NCI-H1436 (cell line): ENCODE data around the gene MTHFR.
"Not testable (repeated sequence)": the region's sequence is repeated elsewhere in the genome, so short reads cannot be mapped to it uniquely, and the experiment has no call there.

ENCODE experiments used
- DNase-seq: peaks from one replicate; lab custom pipeline; 2025; lab: John Stamatoyannopoulos, UW

Gene MTHFR

GRCh38 chr1:11833497-11833896 is 27.7 kb upstream of the MTHFR start:
- DNase-seq: no peak

GRCh38 chr1:11831945-11832725 is 26.4 kb upstream of the MTHFR start:
- DNase-seq: no peak

GRCh38 chr1:11828511-11828910 is 22.7 kb upstream of the MTHFR start:
- DNase-seq: no peak

GRCh38 chr1:11826946-11827345 is 21.2 kb upstream of the MTHFR start:
- DNase-seq: no peak

GRCh38 chr1:11825131-11825530 is 19.4 kb upstream of the MTHFR start:
- no peak for DNase-seq

GRCh38 chr1:11823366-11824137 is 17.8 kb upstream of the MTHFR start:
- DNase-seq: no peak

- no peak for DNase-seq
Observed at GRCh38 chr1:11822091-11822490, 16.3 kb upstream of the MTHFR start.

- DNase-seq: no peak
Observed at GRCh38 chr1:11817192-11817591, 11.4 kb upstream of the MTHFR start.

- no peak for DNase-seq
Observed at GRCh38 chr1:11813021-11813420, 7.3 kb upstream of the MTHFR start.

GRCh38 chr1:11807133-11807532 is 1.4 kb upstream of the MTHFR start:
- DNase-seq: no peak

GRCh38 chr1:11806307-11806936 is 658 bp upstream of the MTHFR start:
- DNase-seq: no peak

GRCh38 chr1:11804666-11805421 is 920 bp downstream of the MTHFR start:
- DNase-seq: peak; percentile 30

- not testable (repeated sequence) for DNase-seq
Observed at GRCh38 chr1:11803924-11804665, 1.7 kb downstream of the MTHFR start.

- DNase-seq: peak; percentile 84
Observed at GRCh38 chr1:11802973-11803885, 2.5 kb downstream of the MTHFR start.

GRCh38 chr1:11802616-11802972 is 3.2 kb downstream of the MTHFR start:
- no peak for DNase-seq

- DNase-seq: no peak
Observed at GRCh38 chr1:11800756-11801433, 4.9 kb downstream of the MTHFR start.

GRCh38 chr1:11800391-11800755 is 5.4 kb downstream of the MTHFR start:
- DNase-seq: no peak

- no peak for DNase-seq
Observed at GRCh38 chr1:11799896-11800295, 5.9 kb downstream of the MTHFR start.

- no peak for DNase-seq
Observed at GRCh38 chr1:11799099-11799498, 6.7 kb downstream of the MTHFR start.
